ENCODE measurements around the gene SORCS2. TPM values are rescaled to one million over a fixed set of nuclear protein-coding genes. Genes with fewer than 3 reads are reported as not detected.

Gene SORCS2
- total RNA-seq, 1 experiment from 2014 or later = 0.15 TPM

DNA sequence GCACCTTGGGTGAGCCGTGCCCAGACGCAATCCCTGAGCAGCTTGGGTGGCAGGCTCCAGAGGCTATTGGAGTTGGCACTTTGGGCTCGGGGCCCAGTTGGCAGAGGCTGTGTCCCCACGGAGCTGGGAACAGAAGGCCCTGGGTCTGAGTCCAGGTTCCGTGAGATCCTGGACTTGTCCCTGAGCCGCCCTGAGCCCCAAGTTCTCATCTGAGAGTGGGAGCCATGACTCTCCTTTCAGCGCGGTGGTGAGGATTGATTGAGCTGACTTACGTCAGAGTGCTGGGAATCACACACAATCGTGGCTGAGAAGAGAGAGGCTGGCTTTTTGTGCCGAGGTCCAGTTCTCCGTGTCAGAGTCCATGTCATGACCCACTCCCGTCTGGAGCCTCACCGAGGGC lies 144.4 kb downstream of the SORCS2 start:
- no peaks in the 10 kb centered on the region for H3K4me1 ChIP-seq (ENCODE audit: control insufficient read depth, insufficient read depth, low read length)
- in situ Hi-C loops (cut with HindIII; ENCODE audit: low pct_unique_long_range_greater_than_20kb, low sequenced_read_pairs) = no loop called here
- BruUV-seq (replicated peaks) = no TSS peak
- DNase-seq (ENCODE audit: low read depth, low spot score) (no peak), ATAC-seq (no peak)
- CTCF ChIA-PET = interaction anchor here (1.8 kb wide), 1 partner anchor 145 kb away, joined by 4 read pairs; the partner anchor contains the start of gene SORCS2
- intact Hi-C loops (cut with micrococcal nuclease; ENCODE audit: unreplicated experiment) = no loop called here
- H3K9me3 ChIP-seq (ENCODE audit: control insufficient read depth, insufficient read depth, low read depth, low read length) = no peaks in the 10 kb centered on the region
- no peaks in the 10 kb centered on the region for H3K36me3 ChIP-seq (ENCODE audit: control insufficient read depth, insufficient read depth, low read length)
- TF ChIP-seq SIN3A (IDR thresholded peaks at IDR 0.05; ENCODE audit: borderline replicate concordance, insufficient read depth, low read depth, low read length) (no peak), TCF7L2 (IDR thresholded peaks at IDR 0.05; ENCODE audit: low read depth, low read length) (no peak)
- no peak overlapping the region for H3K4me3 ChIP-seq (ENCODE audit: low read depth in 2 of 2, low read length in 2 of 2)
- H3K27me3 ChIP-seq (ENCODE audit: control insufficient read depth, insufficient read depth, low read length) = no peaks in the 10 kb centered on the region
- H3K27ac ChIP-seq (ENCODE audit: low read length) = no peak overlapping the region
- POLR2A ChIA-PET = no interaction called here

GRCh38 chr4:7337196-7338058 lies 145.1 kb downstream of the SORCS2 start:
- no peak for DNase-seq (ENCODE audit: low read depth, low spot score)
- in situ Hi-C loops (cut with HindIII; ENCODE audit: low pct_unique_long_range_greater_than_20kb, low sequenced_read_pairs) = no loop called here
- POLR2A ChIA-PET = no interaction called here
- no peaks in the 10 kb centered on the region for H3K36me3 ChIP-seq (ENCODE audit: control insufficient read depth, insufficient read depth, low read length)
- H3K9me3 ChIP-seq (ENCODE audit: control insufficient read depth, insufficient read depth, low read depth, low read length) = no peaks in the 10 kb centered on the region
- CTCF ChIA-PET = no interaction called here
- TF ChIP-seq, protein P1, sequence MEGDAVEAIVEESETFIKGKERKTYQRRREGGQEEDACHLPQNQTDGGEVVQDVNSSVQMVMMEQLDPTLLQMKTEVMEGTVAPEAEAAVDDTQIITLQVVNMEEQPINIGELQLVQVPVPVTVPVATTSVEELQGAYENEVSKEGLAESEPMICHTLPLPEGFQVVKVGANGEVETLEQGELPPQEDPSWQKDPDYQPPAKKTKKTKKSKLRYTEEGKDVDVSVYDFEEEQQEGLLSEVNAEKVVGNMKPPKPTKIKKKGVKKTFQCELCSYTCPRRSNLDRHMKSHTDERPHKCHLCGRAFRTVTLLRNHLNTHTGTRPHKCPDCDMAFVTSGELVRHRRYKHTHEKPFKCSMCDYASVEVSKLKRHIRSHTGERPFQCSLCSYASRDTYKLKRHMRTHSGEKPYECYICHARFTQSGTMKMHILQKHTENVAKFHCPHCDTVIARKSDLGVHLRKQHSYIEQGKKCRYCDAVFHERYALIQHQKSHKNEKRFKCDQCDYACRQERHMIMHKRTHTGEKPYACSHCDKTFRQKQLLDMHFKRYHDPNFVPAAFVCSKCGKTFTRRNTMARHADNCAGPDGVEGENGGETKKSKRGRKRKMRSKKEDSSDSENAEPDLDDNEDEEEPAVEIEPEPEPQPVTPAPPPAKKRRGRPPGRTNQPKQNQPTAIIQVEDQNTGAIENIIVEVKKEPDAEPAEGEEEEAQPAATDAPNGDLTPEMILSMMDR (IDR thresholded peaks at IDR 0.05) = no peak
- TF ChIP-seq POLR2AphosphoS5 (IDR thresholded peaks at IDR 0.05; ENCODE audit: low read depth, low read length) (no peak), REST (IDR thresholded peaks at IDR 0.05; ENCODE audit: insufficient read depth in 1 of 2, low read depth in 2 of 2, low read length in 1 of 2) (no peak), SIN3A (IDR thresholded peaks at IDR 0.05; ENCODE audit: borderline replicate concordance, insufficient read depth, low read depth, low read length) (no peak), TCF7L2 (IDR thresholded peaks at IDR 0.05; ENCODE audit: low read depth, low read length) (no peak)
- H3K27me3 ChIP-seq (ENCODE audit: control insufficient read depth, insufficient read depth, low read length) = no peaks in the 10 kb centered on the region
- H3K4me3 ChIP-seq (ENCODE audit: low read depth in 2 of 2, low read length in 2 of 2) = no peak overlapping the region
- no peaks in the 10 kb centered on the region for H3K4me1 ChIP-seq (ENCODE audit: control insufficient read depth, insufficient read depth, low read length)
- intact Hi-C loops (cut with micrococcal nuclease; ENCODE audit: unreplicated experiment) = no loop called here
- no peak for ATAC-seq
- BruUV-seq (replicated peaks) = no TSS peak
- no peak overlapping the region for H3K27ac ChIP-seq (ENCODE audit: low read length)

GRCh38 chr4:7338059-7338452 lies 145.7 kb downstream of the SORCS2 start:
- ATAC-seq (no peak), DNase-seq (ENCODE audit: low read depth, low spot score) (no peak)
- H3K27ac ChIP-seq (ENCODE audit: low read length) = no peak overlapping the region
- no peaks in the 10 kb centered on the region for H3K36me3 ChIP-seq (ENCODE audit: control insufficient read depth, insufficient read depth, low read length)
- BruUV-seq (replicated peaks) = no TSS peak
- H3K4me1 ChIP-seq (ENCODE audit: control insufficient read depth, insufficient read depth, low read length) = no peaks in the 10 kb centered on the region
- H3K4me3 ChIP-seq (ENCODE audit: low read depth in 2 of 2, low read length in 2 of 2) = no peak overlapping the region
- no peaks in the 10 kb centered on the region for H3K27me3 ChIP-seq (ENCODE audit: control insufficient read depth, insufficient read depth, low read length)
- POLR2A ChIA-PET = no interaction called here
- intact Hi-C loops (cut with micrococcal nuclease; ENCODE audit: unreplicated experiment) (no loop called here), in situ Hi-C loops (cut with HindIII; ENCODE audit: low pct_unique_long_range_greater_than_20kb, low sequenced_read_pairs) (no loop called here)
- no peaks in the 10 kb centered on the region for H3K9me3 ChIP-seq (ENCODE audit: control insufficient read depth, insufficient read depth, low read depth, low read length)
- no peak for TF ChIP-seq TCF7L2 (IDR thresholded peaks at IDR 0.05; ENCODE audit: low read depth, low read length)
- TF ChIP-seq SIN3A (IDR thresholded peaks at IDR 0.05; ENCODE audit: borderline replicate concordance, insufficient read depth, low read depth, low read length) = no peak
- TF ChIP-seq, protein P1 (IDR thresholded peaks at IDR 0.05) = no peak
- no peak for TF ChIP-seq REST (IDR thresholded peaks at IDR 0.05; ENCODE audit: insufficient read depth in 1 of 2, low read depth in 2 of 2, low read length in 1 of 2)
- no peak for TF ChIP-seq POLR2AphosphoS5 (IDR thresholded peaks at IDR 0.05; ENCODE audit: low read depth, low read length)
- CTCF ChIA-PET = no interaction called here

Data from Panc1 (cell line).